ENCODE results near the gene B4GALT3. TPM values are rescaled to one million over a fixed set of nuclear protein-coding genes. Genes with fewer than 3 reads are reported as not detected.

The B4GALT3 gene
- 33.1 and 37.0 TPM in 2 replicates for total RNA-seq

GRCh38 chr1:161177112-161177935, at the start of gene B4GALT3:
Gene B4GALT3 (minus strand): TSS chr1:161177507. CDS start chr1:161176060, 1,447 bp downstream.

GRCh38 chr1:161225534-161226319, 48.4 kb upstream of the B4GALT3 start, which contains the start of gene TOMM40L:
Gene TOMM40L (plus strand): TSS chr1:161226060. CDS start chr1:161226490, 430 bp downstream.

GRCh38 chr1:161215076-161215475, 37.8 kb upstream of the B4GALT3 start, which contains the start of gene FCER1G:
Gene FCER1G (plus strand): TSS chr1:161215295. CDS start chr1:161215322, 27 bp downstream.

GRCh38 chr1:161201836-161202712, 24.8 kb upstream of the B4GALT3 start, which contains the start of gene NDUFS2:
Gene NDUFS2 (plus strand): TSS chr1:161202367. CDS start chr1:161202386, 19 bp downstream.

GRCh38 chr1:161198897-161199431, 21.7 kb upstream of the B4GALT3 start, which contains the start of gene ADAMTS4:
Gene ADAMTS4 (minus strand): TSS chr1:161199054. CDS start chr1:161198627, 427 bp downstream.

GRCh38 chr1:161165742-161166668, 11.3 kb downstream of the B4GALT3 start, which contains the start of gene PPOX:
Gene PPOX (plus strand): TSS chr1:161166426. CDS start chr1:161166848, 422 bp downstream.

GRCh38 chr1:161159087-161159912, 18.0 kb downstream of the B4GALT3 start, which contains the start of gene USP21:
Gene USP21 (plus strand): TSS chr1:161159500. CDS start chr1:161160641, 1,141 bp downstream.

GRCh38 chr1:161153682-161154337, 23.5 kb downstream of the B4GALT3 start, which contains the start of gene UFC1:
Gene UFC1 (plus strand): TSS chr1:161153978. CDS start chr1:161153998, 20 bp downstream.

GRCh38 chr1:161132410-161133219, 44.7 kb downstream of the B4GALT3 start, which contains the start of gene DEDD:
Gene DEDD (minus strand): TSS chr1:161132667. CDS start chr1:161124462, 8,205 bp downstream.

Other genes with a start within 250 kb of the B4GALT3 start
- gene ITLN2, start 222.7 kb downstream of the B4GALT3 start, total RNA-seq, result not detected in 2 replicates
- 0.74 and 1.2 TPM in 2 replicates for gene F11R, start 156.4 kb downstream of the B4GALT3 start, total RNA-seq
- gene TSTD1, start 138.5 kb downstream of the B4GALT3 start, total RNA-seq, result 4.2 and 4.6 TPM in 2 replicates
- gene USF1, start 131.5 kb downstream of the B4GALT3 start, total RNA-seq, result 38.2 and 38.5 TPM in 2 replicates
- not detected in 2 replicates for gene ARHGAP30, start 107.6 kb downstream of the B4GALT3 start, total RNA-seq
- gene NECTIN4, start 87.9 kb downstream of the B4GALT3 start, total RNA-seq, result 0.17 TPM in 1 of 2 replicates, not detected in the other
- gene KLHDC9, start 79.1 kb downstream of the B4GALT3 start, total RNA-seq, result 1.8 and 2.9 TPM in 2 replicates
- 69.8 and 92.9 TPM in 2 replicates for gene PFDN2, start 59.5 kb downstream of the B4GALT3 start, total RNA-seq
- gene NIT1, start 59.4 kb downstream of the B4GALT3 start, total RNA-seq, result 30.8 and 38.8 TPM in 2 replicates
- gene DEDD, start 44.8 kb downstream of the B4GALT3 start, total RNA-seq, result 25.2 and 32.0 TPM in 2 replicates
- 62.0 and 74.8 TPM in 2 replicates for gene UFC1, start 23.5 kb downstream of the B4GALT3 start, total RNA-seq
- 12.3 and 12.4 TPM in 2 replicates for gene USP21, start 18.0 kb downstream of the B4GALT3 start, total RNA-seq
- gene PPOX, start 11.1 kb downstream of the B4GALT3 start, total RNA-seq, result 12.8 and 21.9 TPM in 2 replicates
- gene ADAMTS4, start 21.5 kb upstream of the B4GALT3 start, total RNA-seq, result 3.6 and 3.7 TPM in 2 replicates
- gene NDUFS2, start 24.9 kb upstream of the B4GALT3 start, total RNA-seq, result 118 and 136 TPM in 2 replicates
- gene FCER1G, start 37.8 kb upstream of the B4GALT3 start, total RNA-seq, result not detected in 2 replicates
- gene APOA2, start 46.1 kb upstream of the B4GALT3 start, total RNA-seq, result not detected in 2 replicates
- 8.4 and 9.8 TPM in 2 replicates for gene TOMM40L, start 48.6 kb upstream of the B4GALT3 start, total RNA-seq
- not detected in 2 replicates for gene NR1I3, start 60.7 kb upstream of the B4GALT3 start, total RNA-seq
- not detected in 2 replicates for gene PCP4L1, start 81.2 kb upstream of the B4GALT3 start, total RNA-seq
- gene MPZ, start 132.5 kb upstream of the B4GALT3 start, total RNA-seq, result 1.2 and 1.3 TPM in 2 replicates
- 30.8 and 40.6 TPM in 2 replicates for gene SDHC, start 136.9 kb upstream of the B4GALT3 start, total RNA-seq
- not detected in 2 replicates for gene CFAP126, start 190.4 kb upstream of the B4GALT3 start, total RNA-seq

All from bronchus fibroblast of lung (primary cell).